Activated naive CD4-positive, alpha-beta T cell treated with anti-CD3 and anti-CD28 coated beads, Interleukin-2, amount 50 U/mL, for 24 hours (primary cell): ENCODE measurements around the gene AASDH.
"Not testable (repeated sequence)": the region's sequence is repeated elsewhere in the genome, so short reads cannot be mapped to it uniquely, and the experiment has no call there.

ENCODE experiments used
- H3K27ac Mint-ChIP-seq: one replicate; pipeline ENCODE4 v1.8.0; 2021; ENCODE audit warnings: mild to moderate bottlenecking, mixed read lengths
- H3K27me3 Mint-ChIP-seq: one replicate; pipeline ENCODE4 v1.8.0; 2021; ENCODE audit warnings: mixed read lengths
- H3K36me3 Mint-ChIP-seq: one replicate; pipeline ENCODE4 v1.8.0; 2021; ENCODE audit warnings: mixed read lengths
- H3K4me1 Mint-ChIP-seq: one replicate; pipeline ENCODE4 v1.8.0; 2021; ENCODE audit warnings: mixed read lengths
- H3K4me3 Mint-ChIP-seq: one replicate; pipeline ENCODE4 v1.8.0; 2021; ENCODE audit warnings: mild to moderate bottlenecking, mixed read lengths
- H3K9me3 Mint-ChIP-seq: one replicate; pipeline ENCODE4 v1.8.0; 2021; ENCODE audit warnings: mixed read lengths

Gene AASDH

GRCh38 chr4:56410247-56411062 is 23.2 kb upstream of the AASDH start:
- peaks cover 16% of the 10 kb centered on the region for H3K36me3 Mint-ChIP-seq
- H3K4me1 Mint-ChIP-seq: peaks cover 33% of the 10 kb centered on the region
- no peaks in the 10 kb centered on the region for H3K27me3 Mint-ChIP-seq
- H3K9me3 Mint-ChIP-seq: no peaks in the 10 kb centered on the region
- H3K4me3 Mint-ChIP-seq: no peak overlapping the region
- H3K27ac Mint-ChIP-seq: no peak overlapping the region

DNA sequence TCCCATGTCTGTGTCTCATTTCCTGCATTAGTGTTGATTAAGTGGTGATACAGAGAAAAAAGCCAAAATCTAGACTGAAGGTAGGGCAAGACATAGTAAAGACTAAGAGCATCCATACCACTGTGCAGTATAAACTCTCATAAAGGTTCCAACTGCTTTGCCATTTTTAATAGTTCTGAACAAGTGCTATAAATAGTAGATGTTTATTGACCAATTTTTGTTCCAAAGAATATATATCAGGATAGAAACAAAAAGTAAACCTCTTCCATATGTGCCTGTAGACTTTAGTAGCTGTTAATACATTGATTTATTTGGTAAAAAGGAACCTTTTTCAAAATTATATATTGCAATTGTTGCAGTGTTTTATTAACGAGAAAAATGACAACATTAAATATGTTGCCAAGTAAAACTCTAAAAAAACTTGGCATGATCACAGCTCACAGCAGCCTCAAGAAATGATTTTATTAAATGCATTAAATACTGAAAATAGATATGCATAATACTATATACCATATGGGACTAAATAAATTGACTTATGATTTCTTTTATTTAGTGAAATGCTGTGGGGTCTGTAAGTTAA is 22.3 kb upstream of the AASDH start:
- H3K36me3 Mint-ChIP-seq: peaks cover 18% of the 10 kb centered on the region
- H3K4me1 Mint-ChIP-seq: peaks cover 33% of the 10 kb centered on the region
- no peaks in the 10 kb centered on the region for H3K27me3 Mint-ChIP-seq
- H3K9me3 Mint-ChIP-seq: no peaks in the 10 kb centered on the region
- no peak overlapping the region for H3K4me3 Mint-ChIP-seq
- no peak overlapping the region for H3K27ac Mint-ChIP-seq

DNA sequence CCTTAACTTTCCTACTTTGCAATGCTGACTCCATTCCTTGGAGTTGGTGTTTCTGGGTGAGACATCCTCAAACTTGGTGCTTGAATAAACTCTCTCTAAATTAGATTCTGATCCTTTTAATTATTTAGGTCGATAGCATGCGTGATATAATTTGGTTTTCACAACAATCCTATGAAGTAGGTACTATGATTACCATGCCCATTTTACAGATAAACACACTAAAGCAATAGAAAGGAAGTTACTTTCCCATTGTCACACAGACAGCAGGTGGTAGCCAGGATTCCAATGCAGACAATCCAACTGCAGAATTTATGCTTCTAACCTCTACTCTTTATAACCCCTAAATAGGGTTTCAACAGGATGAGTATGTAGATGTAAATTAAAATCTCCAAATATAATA is 21.7 kb upstream of the AASDH start:
- H3K4me3 Mint-ChIP-seq: no peak overlapping the region
- no peaks in the 10 kb centered on the region for H3K27me3 Mint-ChIP-seq
- no peaks in the 10 kb centered on the region for H3K9me3 Mint-ChIP-seq
- no peak overlapping the region for H3K27ac Mint-ChIP-seq
- peaks cover 18% of the 10 kb centered on the region for H3K36me3 Mint-ChIP-seq
- peaks cover 33% of the 10 kb centered on the region for H3K4me1 Mint-ChIP-seq

- H3K27ac Mint-ChIP-seq: no peak overlapping the region
- peaks cover 18% of the 10 kb centered on the region for H3K4me1 Mint-ChIP-seq
- H3K9me3 Mint-ChIP-seq: no peaks in the 10 kb centered on the region
- H3K4me3 Mint-ChIP-seq: no peak overlapping the region
- H3K36me3 Mint-ChIP-seq: peaks cover 14% of the 10 kb centered on the region
- H3K27me3 Mint-ChIP-seq: no peaks in the 10 kb centered on the region
Measured at GRCh38 chr4:56406151-56406550, 18.9 kb upstream of the AASDH start.

DNA sequence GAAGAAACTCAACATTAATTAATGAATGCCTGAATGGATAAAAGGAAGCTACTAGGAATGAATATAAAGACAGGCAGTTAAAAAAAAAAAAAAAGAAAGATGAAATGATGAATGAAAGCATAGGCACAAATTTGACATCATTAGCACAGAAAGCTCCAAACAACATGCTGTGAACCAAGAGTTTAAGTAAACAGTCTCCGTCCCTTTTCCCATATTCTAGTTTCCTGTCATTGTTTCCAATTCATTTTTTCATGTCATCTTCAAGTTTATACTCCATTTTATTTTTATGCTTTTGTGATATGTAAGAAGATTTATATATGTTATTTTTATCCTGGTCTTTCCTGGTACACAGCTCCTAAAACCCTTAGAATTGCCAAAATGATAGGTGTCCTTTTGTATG is 17.7 kb upstream of the AASDH start:
- H3K4me1 Mint-ChIP-seq: peaks cover 10% of the 10 kb centered on the region
- no peaks in the 10 kb centered on the region for H3K9me3 Mint-ChIP-seq
- H3K27ac Mint-ChIP-seq: no peak overlapping the region
- H3K4me3 Mint-ChIP-seq: no peak overlapping the region
- peaks cover 15% of the 10 kb centered on the region for H3K36me3 Mint-ChIP-seq
- H3K27me3 Mint-ChIP-seq: no peaks in the 10 kb centered on the region

DNA sequence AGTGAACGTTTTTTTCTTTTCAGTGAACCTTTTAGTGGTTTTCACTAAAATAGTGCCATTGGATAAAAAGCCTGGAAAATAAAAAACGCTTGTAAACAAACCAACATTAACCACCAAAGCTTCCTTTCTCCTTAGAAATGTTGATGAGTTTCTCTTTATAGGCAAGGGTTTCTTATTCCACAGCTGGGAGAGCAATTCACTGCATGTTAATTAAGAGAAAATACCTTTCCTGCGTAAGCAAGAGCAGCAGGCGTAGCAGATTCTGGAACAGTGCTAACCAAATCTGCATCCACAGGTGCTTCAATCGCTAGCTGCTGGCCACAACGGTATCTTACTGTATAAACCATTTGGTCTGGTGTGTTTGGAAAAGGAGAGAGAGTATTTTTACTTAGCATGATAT is 13.3 kb upstream of the AASDH start:
- Mint-ChIP-seq H3K9me3 (no peaks in the 10 kb centered on the region), H3K4me3 (no peak overlapping the region), H3K27ac (no peak overlapping the region), H3K4me1 (no peaks in the 10 kb centered on the region), H3K27me3 (no peaks in the 10 kb centered on the region), H3K36me3 (peaks cover 6% of the 10 kb centered on the region)

- Mint-ChIP-seq H3K4me1 (peaks cover 31% of the 10 kb centered on the region), H3K27me3 (no peaks in the 10 kb centered on the region), H3K36me3 (no peaks in the 10 kb centered on the region), H3K4me3 (no peak overlapping the region), H3K9me3 (no peaks in the 10 kb centered on the region), H3K27ac (no peak overlapping the region)
Measured at GRCh38 chr4:56391270-56391669, 4.0 kb upstream of the AASDH start.

- Mint-ChIP-seq H3K9me3 (no peaks in the 10 kb centered on the region), H3K27me3 (no peaks in the 10 kb centered on the region), H3K36me3 (no peaks in the 10 kb centered on the region), H3K4me1 (peaks cover 31% of the 10 kb centered on the region), H3K4me3 (peak overlapping the region; percentile 33), H3K27ac (peak overlapping the region; percentile 25)
Measured at GRCh38 chr4:56389558-56389957, 2.3 kb upstream of the AASDH start.

DNA sequence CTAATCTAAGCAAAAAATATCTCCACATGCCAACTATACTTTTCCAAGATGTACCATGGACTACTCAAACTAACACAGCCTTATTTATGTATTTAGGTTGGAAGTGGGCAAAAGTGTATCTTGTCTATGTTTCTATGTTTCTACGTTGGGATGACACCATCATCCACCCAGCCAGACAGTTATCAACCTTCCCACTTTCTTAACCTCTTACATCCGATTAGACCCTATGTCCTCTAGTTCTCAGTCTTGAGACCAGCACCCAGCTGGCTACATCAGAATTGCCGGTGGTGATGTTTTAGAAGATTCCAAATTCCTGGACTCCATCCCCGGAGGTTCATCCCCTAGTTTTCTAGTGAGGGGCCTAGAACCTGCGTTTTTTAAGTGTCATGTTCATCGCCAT is 1.0 kb upstream of the AASDH start:
- H3K4me1 Mint-ChIP-seq: peaks cover 38% of the 10 kb centered on the region
- no peaks in the 10 kb centered on the region for H3K9me3 Mint-ChIP-seq

DNA sequence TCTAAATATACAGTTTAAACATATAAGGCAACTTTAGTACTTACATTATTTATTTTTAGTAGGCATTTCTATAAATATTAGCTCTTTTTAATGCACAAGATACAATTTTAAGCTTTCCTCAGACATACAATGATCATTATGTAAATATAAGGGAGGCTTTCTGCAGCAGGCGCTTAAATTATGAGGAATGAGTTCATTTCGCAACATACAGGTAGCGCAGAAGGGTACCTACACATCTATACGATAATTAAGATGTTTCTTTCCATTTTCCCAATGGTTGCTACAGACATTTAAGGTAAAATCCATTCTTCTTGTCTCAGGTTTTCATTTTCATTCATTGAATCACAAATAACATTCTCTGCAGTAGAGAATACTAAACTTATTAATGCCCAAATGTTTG is 1.2 kb downstream of the AASDH start:
- H3K36me3 Mint-ChIP-seq: no peaks in the 10 kb centered on the region
- H3K27me3 Mint-ChIP-seq: no peaks in the 10 kb centered on the region
- H3K9me3 Mint-ChIP-seq: no peaks in the 10 kb centered on the region
- peaks cover 38% of the 10 kb centered on the region for H3K4me1 Mint-ChIP-seq
- H3K4me3 Mint-ChIP-seq: peak overlapping the region; percentile 93
- peak overlapping the region; percentile 62 for H3K27ac Mint-ChIP-seq

More for the DNA sequence above, 1.0 kb upstream of the AASDH start:
- peak overlapping the region; percentile 93 for H3K4me3 Mint-ChIP-seq
- no peaks in the 10 kb centered on the region for H3K27me3 Mint-ChIP-seq
- no peaks in the 10 kb centered on the region for H3K36me3 Mint-ChIP-seq
- H3K27ac Mint-ChIP-seq: peak overlapping the region; percentile 96

DNA sequence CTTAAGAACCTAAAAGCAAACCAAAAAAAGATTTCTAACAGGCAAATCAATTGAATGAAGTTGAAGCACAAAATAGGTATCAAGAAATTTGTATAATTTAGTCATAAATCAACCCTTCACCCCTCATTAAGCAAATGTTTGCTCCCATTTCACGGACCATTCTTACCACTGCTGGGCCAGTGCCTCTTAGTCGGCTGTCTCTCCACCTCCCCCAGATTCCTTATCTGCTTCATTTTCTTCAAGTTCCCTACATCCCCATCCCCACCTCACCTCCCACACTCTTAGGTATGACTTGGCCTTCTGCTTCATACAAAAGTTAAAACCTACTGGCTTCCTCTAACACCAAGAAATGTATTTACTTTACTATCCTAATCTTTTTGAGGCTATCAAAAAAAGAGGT is 11.8 kb downstream of the AASDH start:
- Mint-ChIP-seq H3K4me3 (no peak overlapping the region), H3K36me3 (peaks cover 11% of the 10 kb centered on the region), H3K27me3 (no peaks in the 10 kb centered on the region), H3K27ac (peak overlapping the region; percentile 41), H3K4me1 (peaks cover 9% of the 10 kb centered on the region), H3K9me3 (no peaks in the 10 kb centered on the region)

- no peaks in the 10 kb centered on the region for H3K27me3 Mint-ChIP-seq
- H3K9me3 Mint-ChIP-seq: no peaks in the 10 kb centered on the region
- no peak overlapping the region for H3K4me3 Mint-ChIP-seq
- no peak overlapping the region for H3K27ac Mint-ChIP-seq
- peaks cover 14% of the 10 kb centered on the region for H3K36me3 Mint-ChIP-seq
- peaks cover 9% of the 10 kb centered on the region for H3K4me1 Mint-ChIP-seq
Measured at GRCh38 chr4:56374956-56375355, 12.3 kb downstream of the AASDH start.

DNA sequence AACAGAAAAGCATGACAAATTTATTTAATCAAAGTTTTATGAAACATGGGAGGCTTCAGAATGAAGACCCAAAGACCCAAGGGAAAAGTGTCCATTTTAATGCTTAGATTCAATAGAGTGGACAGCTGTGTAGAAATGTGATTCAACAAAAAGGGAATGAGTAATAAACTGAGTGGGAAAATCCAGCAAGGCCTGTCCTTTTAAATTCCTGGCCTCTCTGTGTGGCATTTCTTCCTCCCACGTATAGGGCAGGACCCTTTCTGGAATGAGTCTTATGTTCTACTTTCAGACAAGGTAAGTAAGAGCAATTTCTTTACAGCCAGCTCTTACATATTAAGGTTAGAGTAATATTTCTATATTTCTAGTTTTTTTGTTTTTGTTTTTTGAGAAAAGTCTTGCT is 14.5 kb downstream of the AASDH start:
- no peaks in the 10 kb centered on the region for H3K27me3 Mint-ChIP-seq
- H3K4me1 Mint-ChIP-seq: peaks cover 9% of the 10 kb centered on the region
- peaks cover 20% of the 10 kb centered on the region for H3K36me3 Mint-ChIP-seq
- H3K4me3 Mint-ChIP-seq: no peak overlapping the region
- H3K27ac Mint-ChIP-seq: no peak overlapping the region
- H3K9me3 Mint-ChIP-seq: no peaks in the 10 kb centered on the region

- peaks cover 18% of the 10 kb centered on the region for H3K36me3 Mint-ChIP-seq
- no peaks in the 10 kb centered on the region for H3K27me3 Mint-ChIP-seq
- peaks cover 9% of the 10 kb centered on the region for H3K4me1 Mint-ChIP-seq
- H3K9me3 Mint-ChIP-seq: no peaks in the 10 kb centered on the region
- H3K4me3 Mint-ChIP-seq: no peak overlapping the region
- no peak overlapping the region for H3K27ac Mint-ChIP-seq
Measured at GRCh38 chr4:56371426-56372220, 15.7 kb downstream of the AASDH start.

- Mint-ChIP-seq H3K4me3 (no peak overlapping the region), H3K27ac (no peak overlapping the region), H3K36me3 (peaks cover 19% of the 10 kb centered on the region), H3K9me3 (no peaks in the 10 kb centered on the region), H3K27me3 (no peaks in the 10 kb centered on the region), H3K4me1 (peaks cover 7% of the 10 kb centered on the region)
Measured at GRCh38 chr4:56370377-56370776, 16.9 kb downstream of the AASDH start.

- H3K27me3 Mint-ChIP-seq, H3K4me1 Mint-ChIP-seq, H3K9me3 Mint-ChIP-seq, H3K27ac Mint-ChIP-seq, H3K4me3 Mint-ChIP-seq: not testable (repeated sequence)
- peaks cover 18% of the 10 kb centered on the region for H3K36me3 Mint-ChIP-seq
Measured at GRCh38 chr4:56362981-56363380, 24.3 kb downstream of the AASDH start.
